HG03442 (cell line): ENCODE results near the gene CCDC148.
"Not testable (repeated sequence)": the region's sequence is repeated elsewhere in the genome, so short reads cannot be mapped to it uniquely, and the experiment has no call there.

Source experiments
- ATAC-seq: cut with Tn5 transposase; IDR thresholded peaks from one replicate; pipeline ENCODE4 v1.9.1; 2021; ENCODE audit warnings: mild to moderate bottlenecking, moderate library complexity; ENCODE audit not compliant: unreplicated experiment

CCDC148 gene

GRCh38 chr2:158300394-158300793 lies 156.2 kb downstream of the CCDC148 start:
- no peak for ATAC-seq

GRCh38 chr2:158297606-158298005 lies 158.9 kb downstream of the CCDC148 start:
- no peak for ATAC-seq

DNA sequence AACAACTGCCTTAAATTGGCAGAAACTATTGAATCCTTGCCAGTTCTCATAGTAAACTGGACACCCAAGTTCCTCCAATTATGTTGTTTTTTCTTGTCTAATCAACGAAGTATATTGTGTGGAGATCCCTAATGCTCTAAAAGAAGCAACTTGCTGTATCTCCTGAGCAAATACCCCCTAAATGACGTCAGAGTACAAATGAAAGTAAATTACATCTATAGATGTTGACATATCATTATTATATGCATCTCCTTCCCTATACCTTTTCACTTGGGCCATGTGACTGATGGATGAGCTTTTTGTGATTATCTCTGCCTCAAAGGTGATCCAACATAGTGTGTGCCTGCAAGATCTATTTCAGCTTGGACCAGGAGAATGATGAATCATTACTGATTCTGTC lies 159.4 kb downstream of the CCDC148 start:
- ATAC-seq, result no peak

GRCh38 chr2:158293722-158294121 lies 162.8 kb downstream of the CCDC148 start:
- no peak for ATAC-seq

DNA sequence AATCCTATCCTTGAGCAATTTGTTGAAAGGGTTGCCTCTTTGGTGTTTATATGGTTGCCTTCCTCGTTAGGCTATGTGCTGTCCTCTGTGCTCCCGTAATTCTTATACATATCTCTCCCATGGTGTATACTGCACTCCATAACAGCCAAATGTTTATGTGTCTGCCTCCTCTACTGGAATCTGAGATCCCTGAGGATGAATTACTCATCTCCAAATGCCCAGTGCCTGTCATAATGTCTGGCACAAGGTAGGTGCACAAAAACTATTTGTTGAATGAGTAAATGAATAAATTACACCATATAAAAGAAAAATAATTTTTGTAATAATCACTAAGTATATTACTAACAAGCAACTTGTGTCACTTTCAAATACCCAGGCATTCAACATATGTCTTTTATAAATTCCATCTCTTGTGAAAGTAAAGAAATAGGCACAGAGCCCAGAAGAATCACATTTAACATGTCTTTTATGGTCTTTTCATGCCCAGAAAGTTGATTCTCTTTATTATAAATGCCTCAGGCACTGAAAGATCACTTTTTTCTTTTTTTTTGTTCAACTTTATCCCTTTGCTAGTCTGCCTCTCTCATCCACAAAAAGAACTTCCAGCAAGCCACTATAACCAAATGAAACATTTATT lies 164.9 kb downstream of the CCDC148 start:
- ATAC-seq, result no peak

GRCh38 chr2:158290225-158290624 lies 166.3 kb downstream of the CCDC148 start:
- ATAC-seq, result no peak

DNA sequence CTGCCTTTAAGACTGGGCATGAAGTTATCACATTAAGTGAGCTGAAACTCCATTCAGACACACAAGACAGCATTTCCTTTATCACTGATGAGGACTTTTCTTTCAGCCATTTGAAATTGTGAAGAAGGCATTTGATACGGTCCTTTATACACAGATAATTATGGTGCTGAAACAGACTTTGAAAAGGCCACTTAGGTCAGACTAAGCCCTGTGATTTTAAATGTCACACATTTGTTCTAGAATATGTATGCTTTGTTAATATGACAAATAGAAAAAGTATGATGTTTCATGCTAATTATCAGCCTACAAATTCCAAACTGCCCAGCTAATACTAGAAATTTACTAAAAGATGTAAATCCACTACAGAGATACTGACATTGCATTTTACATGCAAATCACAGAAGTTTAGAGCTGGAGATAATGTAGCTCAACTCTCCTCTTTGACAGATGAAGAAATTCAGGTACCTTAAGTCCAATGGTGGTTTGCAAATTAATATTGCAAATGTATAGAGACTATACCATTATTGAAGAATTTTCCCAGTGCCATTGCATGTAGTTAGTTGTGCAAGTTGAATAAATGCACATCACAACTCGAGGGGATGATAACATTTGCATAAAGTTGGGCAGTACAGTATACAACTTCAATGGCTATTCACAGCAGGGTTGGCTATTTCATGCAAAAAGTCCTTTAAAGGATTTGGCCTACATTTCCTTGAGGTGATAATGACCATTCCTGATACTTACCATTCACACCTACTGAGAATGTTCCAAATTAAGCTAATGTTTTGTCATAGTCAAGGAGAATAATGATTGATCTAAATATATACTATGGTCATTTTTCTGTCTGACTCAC lies 179.7 kb downstream of the CCDC148 start:
- no peak for ATAC-seq

DNA sequence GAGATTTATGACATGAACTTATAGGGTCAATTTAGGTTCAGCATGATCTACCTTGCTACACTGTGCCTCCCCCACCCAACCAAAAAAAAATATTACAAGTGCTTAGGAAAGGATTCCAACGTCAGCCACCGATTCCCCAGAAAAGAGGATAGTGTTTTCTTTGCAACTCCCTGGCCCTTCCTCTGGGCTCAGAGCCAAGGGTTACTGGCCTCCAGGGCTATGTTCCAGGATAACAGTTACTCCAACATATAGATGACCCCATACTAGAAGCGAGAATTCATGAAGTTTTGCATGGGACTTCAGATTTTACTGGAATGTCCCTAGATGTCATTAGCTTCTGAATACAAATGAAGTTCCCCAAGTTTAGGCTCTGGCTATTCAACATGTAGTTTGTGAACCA lies 182.8 kb downstream of the CCDC148 start:
- no peak for ATAC-seq

DNA sequence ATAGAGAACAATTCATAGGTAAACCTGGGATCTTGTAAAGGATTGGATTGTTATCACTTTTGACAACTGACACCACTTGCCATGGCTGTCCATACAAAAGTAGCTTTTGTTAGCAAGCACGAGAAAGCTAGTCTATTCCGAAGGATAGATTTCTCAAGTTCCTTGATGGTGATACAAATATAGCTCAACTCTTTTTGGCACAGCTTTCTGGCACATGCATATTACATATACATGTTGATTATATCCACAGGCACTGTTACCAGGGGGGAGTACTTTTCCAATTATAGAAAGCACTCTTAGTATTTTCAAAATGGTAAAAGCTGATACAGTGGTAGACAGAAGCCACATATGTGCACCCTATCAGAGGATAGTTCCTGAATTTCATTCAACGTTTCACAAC lies 186.0 kb downstream of the CCDC148 start:
- ATAC-seq, result no peak

GRCh38 chr2:158269143-158269542 lies 187.4 kb downstream of the CCDC148 start:
- no peak for ATAC-seq

GRCh38 chr2:158266111-158266510 lies 190.4 kb downstream of the CCDC148 start:
- no peak for ATAC-seq

DNA sequence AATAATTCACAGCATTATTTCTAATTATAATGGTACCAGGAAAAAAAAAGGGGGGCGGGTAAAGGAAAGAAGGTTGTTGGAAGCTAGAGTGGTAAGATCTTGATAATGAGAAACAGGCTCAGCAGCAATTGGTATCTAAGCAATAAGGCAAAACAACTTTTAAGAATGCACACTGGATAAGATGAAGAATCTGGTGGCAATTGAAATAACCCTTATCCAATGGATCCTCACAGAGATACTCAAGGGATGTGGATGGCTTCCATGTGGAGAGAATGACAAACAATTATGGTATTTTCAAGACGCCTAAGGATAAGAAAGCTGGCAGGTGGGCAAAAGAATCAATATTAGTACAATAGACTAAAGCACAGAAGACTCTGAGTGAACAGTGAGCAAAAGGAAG lies 201.3 kb downstream of the CCDC148 start:
- ATAC-seq, result no peak

DNA sequence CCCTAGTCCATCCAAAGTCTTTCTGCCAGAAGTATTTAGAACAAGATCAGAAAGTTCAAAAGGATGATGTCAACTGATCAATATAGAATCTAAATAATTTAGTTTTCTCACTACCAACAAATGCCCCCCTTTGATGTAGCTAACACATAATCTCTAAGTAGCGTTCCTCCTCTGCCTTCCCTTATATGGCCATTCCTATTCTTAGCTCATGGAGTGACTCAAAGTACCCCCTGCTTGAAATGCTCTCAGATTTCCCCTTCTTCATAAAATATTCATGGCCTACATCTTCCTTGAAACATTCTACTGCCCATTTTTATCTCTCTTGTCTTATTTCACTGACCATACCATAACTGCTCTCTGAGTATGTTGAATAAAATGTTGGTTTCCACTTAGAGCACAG lies 203.4 kb downstream of the CCDC148 start:
- no peak for ATAC-seq

DNA sequence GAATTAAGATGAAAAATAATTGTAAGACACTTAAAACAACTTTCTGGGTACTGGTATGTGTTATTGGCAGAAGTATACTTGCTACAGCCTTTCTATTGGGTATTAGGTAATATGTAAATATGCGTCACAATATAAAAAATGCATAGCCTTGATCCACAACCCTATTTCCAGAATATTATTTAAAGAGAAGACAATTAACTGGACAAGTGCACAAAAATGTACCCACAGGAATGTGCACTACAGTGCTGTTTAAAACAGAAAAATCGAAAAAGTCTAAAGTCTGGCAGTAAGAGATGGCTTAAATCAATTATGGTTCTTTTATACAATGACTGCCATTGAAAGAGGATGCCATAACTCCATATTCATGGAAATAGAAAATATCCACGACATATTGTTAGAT lies 205.2 kb downstream of the CCDC148 start:
- ATAC-seq, result no peak

- ATAC-seq, result no peak
Observed at GRCh38 chr2:158243392-158243791, 213.2 kb downstream of the CCDC148 start.

DNA sequence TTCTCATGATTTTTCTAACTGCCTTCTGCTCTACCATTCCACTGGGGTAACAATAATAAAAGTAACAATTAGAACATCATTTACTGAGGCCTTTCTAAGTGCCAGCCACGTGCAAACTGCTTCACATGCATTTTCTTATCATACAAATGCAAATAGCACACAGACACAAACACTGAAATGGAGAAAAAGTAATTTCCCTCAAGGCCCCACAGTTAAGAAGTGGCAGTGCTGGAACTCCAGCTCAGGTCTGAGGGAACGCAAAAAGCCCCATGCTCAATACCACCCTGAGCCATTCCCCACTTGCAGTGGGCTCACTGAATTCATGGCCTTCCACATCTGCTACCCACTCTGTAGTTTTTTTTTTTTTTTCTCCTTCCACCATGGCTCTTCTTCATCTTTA lies 214.3 kb downstream of the CCDC148 start:
- no peak for ATAC-seq

DNA sequence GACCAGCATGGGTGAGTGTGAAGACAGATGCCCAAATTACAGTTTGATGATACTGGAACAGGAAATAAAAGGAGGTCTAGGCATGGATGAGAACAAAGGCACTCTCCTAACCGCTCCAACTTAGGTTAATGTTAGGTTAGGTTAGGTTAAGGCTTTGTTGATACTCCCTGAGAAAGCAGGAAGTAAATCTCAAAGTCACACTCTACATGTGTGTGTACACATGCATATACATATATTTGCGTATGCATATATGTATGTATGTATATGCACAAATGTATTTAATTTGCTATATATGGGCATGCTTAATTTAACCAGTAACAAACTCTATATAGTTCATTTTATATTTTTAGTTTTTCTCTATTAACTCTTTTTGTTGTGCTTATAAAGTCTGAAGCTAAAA lies 215.6 kb downstream of the CCDC148 start:
- no peak for ATAC-seq

DNA sequence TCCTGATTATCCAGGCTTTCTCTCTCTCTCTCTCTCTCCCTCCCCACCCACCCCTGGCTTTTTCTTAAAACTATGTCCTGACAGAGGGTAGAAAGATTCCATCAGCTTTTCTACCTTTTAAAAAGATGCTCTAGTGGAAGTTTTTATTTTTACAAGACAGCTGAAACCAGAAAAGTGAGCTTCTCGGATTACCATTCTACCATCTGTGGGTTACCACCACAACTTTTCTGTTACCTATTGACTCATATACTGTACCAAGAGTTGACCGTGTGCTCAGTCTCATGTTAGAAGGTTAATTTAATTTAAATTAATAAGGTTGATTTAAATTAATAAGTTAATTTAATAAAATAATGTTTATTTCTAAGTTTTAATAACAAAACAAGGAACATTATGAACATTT lies 217.3 kb downstream of the CCDC148 start:
- no peak for ATAC-seq

GRCh38 chr2:158234497-158234896 lies 222.1 kb downstream of the CCDC148 start:
- ATAC-seq, result no peak

- ATAC-seq, result no peak
Observed at GRCh38 chr2:158232476-158232875, 224.1 kb downstream of the CCDC148 start.

DNA sequence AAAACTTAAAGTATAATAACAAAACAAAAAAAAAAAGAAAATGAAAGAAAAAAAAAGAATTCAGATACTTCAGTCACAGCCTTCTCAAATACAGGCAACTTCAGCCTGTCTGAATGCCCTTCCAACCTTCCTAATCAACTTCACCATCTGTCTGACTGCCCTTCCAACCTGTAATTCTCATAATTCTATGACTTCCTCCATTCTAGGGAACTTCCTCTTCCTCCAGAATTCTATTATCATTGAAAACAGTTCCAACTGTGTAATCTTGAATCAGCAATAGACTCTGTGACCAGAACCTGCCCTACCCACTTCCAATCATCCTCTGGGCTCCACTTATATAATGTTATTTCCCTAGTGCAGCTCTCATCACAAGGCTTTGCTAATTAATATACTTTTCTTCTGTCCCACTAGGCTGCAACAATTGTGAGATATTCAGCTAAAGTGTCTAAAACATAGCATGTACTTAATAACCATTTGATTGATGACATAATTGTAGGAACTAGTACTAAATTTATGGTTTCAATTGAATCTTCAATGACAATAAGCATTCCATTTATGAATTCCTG lies 227.5 kb downstream of the CCDC148 start:
- ATAC-seq, result no peak

DNA sequence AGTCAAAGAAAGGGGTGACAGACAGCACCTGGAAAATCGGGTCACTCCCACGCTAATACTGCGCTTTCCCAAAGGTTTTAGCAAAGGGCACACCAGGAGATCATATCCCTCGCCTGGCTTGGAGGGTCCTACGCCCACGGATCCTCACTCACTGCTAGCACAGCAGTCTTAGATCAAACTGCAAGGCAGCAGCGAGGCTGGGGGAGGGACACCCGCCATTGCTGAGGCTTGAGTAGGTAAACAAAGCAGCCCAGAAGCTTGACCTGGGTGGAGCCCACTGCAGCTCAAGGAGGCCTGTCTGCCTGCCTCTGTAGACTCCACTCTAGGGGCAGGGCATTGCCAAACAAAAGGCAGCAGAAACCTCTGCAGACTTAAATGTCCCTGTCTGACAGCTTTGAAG lies 233.5 kb downstream of the CCDC148 start:
- not testable (repeated sequence) for ATAC-seq
